H1 (cell line): ENCODE results near the gene ZFP36L1. TPM values are rescaled to one million over a fixed set of nuclear protein-coding genes. Genes with fewer than 3 reads are reported as not detected.
A peak's percentile ranks its signal among the peaks of the same experiment; 100 is the strongest.

Experiments
- CTCF ChIA-PET: fragments of 300-600 bp; sonication (Branson Sonifier 250); formaldehyde crosslinking; loops from one replicate; lab custom pipeline; 2021; ENCODE audit not compliant: partially characterized antibody; lab: Charles Lee
- POLR2A ChIA-PET: fragments of 300-600 bp; sonication (Branson Sonifier 250); formaldehyde crosslinking; loops from one replicate; lab custom pipeline; 2021; ENCODE audit warnings: inconsistent platforms; ENCODE audit not compliant: partially characterized antibody; lab: Charles Lee
- DNase-seq, 2 experiments: peaks; one replicate each; pipeline versions ENCODE4 v3.0.0 to v3.0.0-alpha.2; 2010 to 2022; ENCODE audit warnings: low spot score in 2 of 2, low read depth in 1 of 2, mixed read lengths in 1 of 2
- FAIRE-seq: peaks from 2 replicates; lab custom pipeline; 2011; peaks lifted over from hg19 to GRCh38; lab: Jason Lieb, UNC
- H2AFZ ChIP-seq: 2 replicates; pipeline ENCODE4 v1.8.1; 2012; ENCODE audit warnings: low read length, inconsistent platforms
- H2AK5ac ChIP-seq: 2 replicates; pipeline ENCODE4 v1.6.1; 2013; ENCODE audit warnings: low read depth, low read length
- H2BK120ac ChIP-seq: replicated peaks from 2 replicates; pipeline ENCODE3; 2013; ENCODE audit warnings: low read depth, low read length, inconsistent platforms
- H2BK12ac ChIP-seq: 2 replicates; pipeline ENCODE4 v1.6.1; 2013; ENCODE audit warnings: low read depth, low read length
- H2BK15ac ChIP-seq: 2 replicates; pipeline ENCODE4 v1.6.1; 2013; ENCODE audit warnings: low read length
- H2BK20ac ChIP-seq: 2 replicates; pipeline ENCODE4 v1.6.1; 2013; ENCODE audit warnings: low read length
- H2BK5ac ChIP-seq: 2 replicates; pipeline ENCODE4 v1.6.1; 2013; ENCODE audit warnings: low read depth, low read length
- H3K14ac ChIP-seq: 2 replicates; pipeline ENCODE4 v1.6.1; 2013; ENCODE audit warnings: inconsistent platforms; ENCODE audit not compliant: insufficient read length
- H3K18ac ChIP-seq: 2 replicates; pipeline ENCODE4 v1.6.1; 2013; ENCODE audit warnings: low read length; ENCODE audit errors: extremely low read depth
- H3K23ac ChIP-seq: 2 replicates; pipeline ENCODE4 v1.6.1; 2013; ENCODE audit warnings: inconsistent platforms; ENCODE audit not compliant: insufficient read length
- H3K23me2 ChIP-seq: 2 replicates; pipeline ENCODE4 v1.6.1; 2013; ENCODE audit warnings: low read depth, low read length
- H3K27ac ChIP-seq: 2 replicates; pipeline ENCODE4 v1.6.1; 2011; ENCODE audit warnings: low read depth, low read length, inconsistent platforms
- H3K27me3 ChIP-seq, 4 experiments: replicated peaks in 1 of 4; 1 replicate in 1 of 4; 2 replicates in 3 of 4; pipeline versions ENCODE4 v1.6.1 to v1.8.1; 2011 to 2013; ENCODE audit warnings: low read length in 3 of 4, mild to moderate bottlenecking in 3 of 4, inconsistent platforms in 2 of 4, mixed read lengths in 2 of 4, moderate library complexity in 1 of 4; ENCODE audit not compliant: control insufficient read depth in 3 of 4, insufficient read depth in 3 of 4; ENCODE audit errors: extremely low read depth in 1 of 4
- H3K36me3 ChIP-seq, 4 experiments: 2 replicates each; pipeline versions ENCODE4 v1.6.1 to v1.8.1; 2011 to 2013; ENCODE audit warnings: mild to moderate bottlenecking in 4 of 4, low read length in 3 of 4, moderate library complexity in 2 of 4, control low read depth in 1 of 4, inconsistent platforms in 1 of 4; ENCODE audit not compliant: insufficient read depth in 4 of 4, control insufficient read depth in 2 of 4
- H3K4ac ChIP-seq: replicated peaks from 2 replicates; pipeline ENCODE3; 2013; ENCODE audit warnings: low read length, low read depth, mixed read lengths, inconsistent platforms; ENCODE audit not compliant: insufficient read length
- H3K4me1 ChIP-seq, 4 experiments: replicated peaks in 1 of 4; 1 replicate in 1 of 4; 2 replicates in 3 of 4; pipeline versions ENCODE4 v1.6.1 to v1.8.1; 2011 to 2013; ENCODE audit warnings: low read length in 3 of 4, inconsistent platforms in 2 of 4, mixed read lengths in 1 of 4; ENCODE audit not compliant: insufficient read depth in 4 of 4, control insufficient read depth in 3 of 4
- H3K4me2 ChIP-seq, 2 experiments: 2 replicates each; pipeline versions ENCODE4 v1.6.1 to v1.8.1; 2011 to 2013; ENCODE audit warnings: low read depth in 2 of 2, low read length in 2 of 2, control low read depth in 1 of 2, inconsistent platforms in 1 of 2, mild to moderate bottlenecking in 1 of 2; ENCODE audit not compliant: insufficient read depth in 1 of 2
- H3K4me3 ChIP-seq, 4 experiments: fragments of 200-600, 300-600 bp in 1 of 4; sonication (generic), shearing (Covaris generic), sonication (Bioruptor Twin) in 1 of 4; 2 replicates each; pipeline versions ENCODE4 v1.5.1 to v1.8.1; 2011 to 2016; ENCODE audit warnings: low read length in 4 of 4, low read depth in 3 of 4, control low read depth in 2 of 4, inconsistent platforms in 2 of 4, mild to moderate bottlenecking in 2 of 4, mixed read lengths in 1 of 4, moderate library complexity in 1 of 4; ENCODE audit not compliant: insufficient read depth in 2 of 4; ENCODE audit errors: extremely low read depth in 1 of 4
- H3K56ac ChIP-seq: replicated peaks from 2 replicates; pipeline ENCODE3; 2013; ENCODE audit warnings: low read depth, mild to moderate bottlenecking, mixed read lengths, low read length, inconsistent platforms; ENCODE audit not compliant: insufficient read length
- H3K79me1 ChIP-seq: 2 replicates; pipeline ENCODE4 v1.6.1; 2013; ENCODE audit warnings: low read depth, low read length, control low read depth
- H3K79me2 ChIP-seq, 2 experiments: 2 replicates each; pipeline versions ENCODE4 v1.6.1 to v1.8.1; 2012 to 2013; ENCODE audit warnings: low read length in 2 of 2, mild to moderate bottlenecking in 2 of 2, inconsistent platforms in 1 of 2; ENCODE audit not compliant: insufficient read depth in 2 of 2, control insufficient read depth in 1 of 2
- H3K9ac ChIP-seq, 4 experiments: replicated peaks in 1 of 4; 1 replicate in 1 of 4; 2 replicates in 3 of 4; pipeline versions ENCODE4 v1.6.1 to v1.8.1; 2011 to 2013; ENCODE audit warnings: low read depth in 3 of 4, low read length in 3 of 4, control low read depth in 2 of 4, mild to moderate bottlenecking in 2 of 4, moderate library complexity in 2 of 4, inconsistent platforms in 1 of 4; ENCODE audit errors: extremely low read depth in 1 of 4
- H3K9me3 ChIP-seq, 2 experiments: 2 replicates each; pipeline versions ENCODE4 v1.6.1 to v1.8.1; 2012 to 2013; ENCODE audit warnings: mild to moderate bottlenecking in 2 of 2, moderate library complexity in 2 of 2, control low read depth in 1 of 2, inconsistent platforms in 1 of 2, low read depth in 1 of 2, low read length in 1 of 2, mixed read lengths in 1 of 2; ENCODE audit not compliant: insufficient read depth in 2 of 2
- H4K20me1 ChIP-seq, 2 experiments: replicated peaks in 1 of 2; 2 replicates each; pipeline versions ENCODE3 to v1.8.1; 2011 to 2013; ENCODE audit warnings: inconsistent platforms in 2 of 2, low read length in 2 of 2, mild to moderate bottlenecking in 1 of 2; ENCODE audit not compliant: insufficient read depth in 2 of 2, control insufficient read depth in 1 of 2
- H4K5ac ChIP-seq: 2 replicates; pipeline ENCODE4 v1.6.1; 2013; ENCODE audit warnings: low read length, low read depth, mixed read lengths, inconsistent platforms; ENCODE audit not compliant: insufficient read length
- H4K8ac ChIP-seq: 2 replicates; pipeline ENCODE4 v1.8.0; 2013; ENCODE audit warnings: mild to moderate bottlenecking, moderate library complexity, low read length, inconsistent platforms; ENCODE audit not compliant: insufficient read depth; ENCODE audit errors: extremely low read depth
- H4K91ac ChIP-seq: replicated peaks from 2 replicates; pipeline ENCODE3; 2013; ENCODE audit warnings: low read length, mixed read lengths, inconsistent platforms; ENCODE audit not compliant: insufficient read length
- JUN ChIP-seq: IDR thresholded peaks from 2 replicates; pipeline ENCODE4 v1.6.1; 2011; ENCODE audit warnings: low read depth, mild to moderate bottlenecking, improper control_type of control experiment, low read length
- MAFK ChIP-seq: IDR thresholded peaks from 2 replicates; pipeline ENCODE4 v1.6.1; 2012; ENCODE audit warnings: low read depth, mild to moderate bottlenecking, improper control_type of control experiment, low read length
- POLR2A ChIP-seq, 2 experiments: IDR thresholded peaks; 1 replicate in 1 of 2; 2 replicates in 1 of 2; pipeline ENCODE4 v1.6.1; 2011; ENCODE audit warnings: low read depth in 2 of 2, low read length in 2 of 2, mild to moderate bottlenecking in 2 of 2; ENCODE audit errors: control extremely low read depth in 1 of 2
- WGBS, 2 experiments: shearing (Covaris generic) in 1 of 2; methylation state at CpG; one replicate each; pipeline versions ENCODE4 v1.1.6 to v1.1.7; 2013 to 2015; ENCODE audit warnings: low lambda C conversion rate in 2 of 2, mixed read lengths in 2 of 2, inconsistent platforms in 1 of 2, low coverage in 1 of 2, missing lambda C conversion rate in 1 of 2; ENCODE audit not compliant: insufficient replicate concordance in 2 of 2, insufficient coverage in 1 of 2, insufficient read length in 1 of 2; ENCODE audit errors: extremely low coverage in 1 of 2, missing lambda C conversion rate in 1 of 2; 5-methylcytosine and 5-hydroxymethylcytosine counted together
- polyA plus RNA-seq, 7 experiments: library from polyadenylated mRNA; depleted of rRNA in 3 of 7; stranded (reverse) in 5 of 7; unstranded in 2 of 7; fragments of >200 nt in 5 of 7; fragments of 200-250 nt in 2 of 7; gene quantifications; 1 replicate in 5 of 7; 2 replicates in 1 of 7; 4 replicates in 1 of 7; pipeline versions ENCODE4 v1.2.1 to v1.2.3, GENCODE V29; 2011 to 2013; ENCODE audit warnings: missing spikeins in 2 of 7, mixed read lengths in 2 of 7
- total RNA-seq: library from RNA; stranded (reverse); fragmentation: NEBNext Ultra II Directional; extraction: Animal tissue kit (Norgen Biotek cat#: 25700); gene quantifications from 2 replicates; pipeline ENCODE4 v1.2.1, GENCODE V29; 2021

The ZFP36L1 gene
- total and polyA plus RNA-seq, 2 of the 8 experiments (the other 6 are each of a cell fraction or from before 2014, with no cell fraction given), result 80.4 to 132 TPM

GRCh38 chr14:68790644-68791077, 2.2 kb downstream of the ZFP36L1 start:
- no peak overlapping the region; the same call in 1 of the 2 replicates for H2BK5ac ChIP-seq
- H2BK15ac ChIP-seq, result no peak overlapping the region
- peaks cover 18 to 38% (median 28%) of the 10 kb centered on the region in 4 experiments for H3K36me3 ChIP-seq
- H3K4me3 ChIP-seq, result peak overlapping the region; percentile 79 to 99 (median 94)
- no peak overlapping the region for H3K14ac ChIP-seq
- peaks cover 26 to 55% of the 10 kb centered on the region in 2 experiments for H3K79me2 ChIP-seq
- H2AK5ac ChIP-seq, result no peak overlapping the region
- no peak overlapping the region for H3K27ac ChIP-seq
- no peak overlapping the region for H3K23ac ChIP-seq
- ChIA-PET POLR2A (interaction anchor here (0.6 to 9.6 kb wide), 13 partner anchors 15 to 422 kb away, joined by 3 to 222 read pairs (median 4); no protein-coding TSS in a partner anchor), CTCF (interaction anchor here (0.7 to 5.9 kb wide), 13 partner anchors 10 to 857 kb away, joined by 3 to 60 read pairs (median 5); no protein-coding TSS in a partner anchor)
- H4K91ac ChIP-seq, result no peak overlapping the region
- H2BK120ac ChIP-seq, result no peak overlapping the region
- H3K27me3 ChIP-seq, result no peaks in the 10 kb centered on the region
- H4K8ac ChIP-seq, result no peak overlapping the region
- no peak overlapping the region for H2AFZ ChIP-seq
- H3K9me3 ChIP-seq, result no peaks in the 10 kb centered on the region
- H4K5ac ChIP-seq, result no peak overlapping the region
- no peak overlapping the region for H3K4ac ChIP-seq
- TF ChIP-seq MAFK, result no peak
- no peak for TF ChIP-seq JUN
- peak in 1 of 2 experiments; percentile 13; a peak in 2 of 3 replicates for TF ChIP-seq POLR2A (IDR thresholded peaks at IDR 0.05; ENCODE audit: control extremely low read depth in 1 of 2, low read depth in 2 of 2, low read length in 2 of 2)
- H3K23me2 ChIP-seq, result peaks cover 16% of the 10 kb centered on the region; the same call in 1 of the 2 replicates
- peaks cover 0 to 22% (median 12%) of the 10 kb centered on the region in 4 experiments; a peak in 6 of 7 replicates for H3K4me1 ChIP-seq
- FAIRE-seq, result no peak
- H2BK20ac ChIP-seq, result no peak overlapping the region
- H3K9ac ChIP-seq, result peak overlapping the region in 3 of 4 experiments; percentile 38 to 97 (median 97); a peak in 5 of 7 replicates
- H3K56ac ChIP-seq, result no peak overlapping the region
- peak in 1 of 2 experiments; percentile 39 for DNase-seq
- peaks cover 31% of the 10 kb centered on the region in 2 experiments for H4K20me1 ChIP-seq
- no peak overlapping the region for H3K18ac ChIP-seq
- H2BK12ac ChIP-seq, result no peak overlapping the region
- peaks cover 9% of the 10 kb centered on the region; the same call in 1 of the 2 replicates for H3K79me1 ChIP-seq
- peak overlapping the region; percentile 84 to 97 for H3K4me2 ChIP-seq
- WGBS, 2 experiments, result 37% methylated on average over 8 of the region's 8 CpGs; no CpG with 5 or more reads in 1 of the 2 experiments
